Neural crest cell (in vitro differentiated cells): Measurements from ENCODE around the gene NFIC. TPM values are rescaled to one million over a fixed set of nuclear protein-coding genes. Genes with fewer than 3 reads are reported as not detected.

Experiments used
- DNase-seq: peaks from one replicate; pipeline ENCODE4 v3.0.0; 2021; ENCODE audit warnings: low read depth, mixed read lengths, low spot score
- H3K27ac Mint-ChIP-seq: one replicate; pipeline ENCODE4 v1.8.0; 2021; ENCODE audit warnings: mild to moderate bottlenecking, mixed read lengths; ENCODE audit not compliant: unreplicated experiment
- H3K27me3 Mint-ChIP-seq: 2 replicates; pipeline ENCODE4 v1.8.0; 2021; ENCODE audit warnings: low read depth, mild to moderate bottlenecking, mixed read lengths
- H3K36me3 Mint-ChIP-seq: 2 replicates; pipeline ENCODE4 v1.8.0; 2021; ENCODE audit warnings: low read depth, mild to moderate bottlenecking, mixed read lengths
- H3K4me1 Mint-ChIP-seq: 2 replicates; pipeline ENCODE4 v1.8.0; 2021; ENCODE audit warnings: mixed read lengths
- H3K4me3 Mint-ChIP-seq: one replicate; pipeline ENCODE4 v1.8.0; 2021; ENCODE audit warnings: mild to moderate bottlenecking, mixed read lengths
- H3K9me3 Mint-ChIP-seq: 2 replicates; pipeline ENCODE4 v1.8.0; 2021; ENCODE audit warnings: mixed read lengths
- CTCF ChIP-seq: fragments of 200-600 bp; sonication (generic); conservative IDR thresholded peaks from 2 replicates; pipeline ENCODE4 v1.5.0; 2021; ENCODE audit warnings: antibody characterized with exemption, mild to moderate bottlenecking
- total RNA-seq: library from RNA; stranded (reverse); gene quantifications from 2 replicates; pipeline ENCODE4 v1.2.1, GENCODE V29; 2021

NFIC gene
- total RNA-seq, 1 donor from 2014 or later: 4.1 TPM

GRCh38 chr19:3408996-3409345 is 42.6 kb downstream of the NFIC start:
- Mint-ChIP-seq H3K4me3 (no peak overlapping the region), H3K36me3 (no peaks in the 10 kb centered on the region), H3K27me3 (peaks cover 28% of the 10 kb centered on the region), H3K27ac (no peak overlapping the region), H3K9me3 (no peaks in the 10 kb centered on the region), H3K4me1 (no peaks in the 10 kb centered on the region)
- DNase-seq: no peak
- TF ChIP-seq CTCF: no peak

- no peak for TF ChIP-seq CTCF
- Mint-ChIP-seq H3K27ac (no peak overlapping the region), H3K36me3 (no peaks in the 10 kb centered on the region), H3K4me1 (no peaks in the 10 kb centered on the region), H3K27me3 (peaks cover 29% of the 10 kb centered on the region), H3K9me3 (no peaks in the 10 kb centered on the region), H3K4me3 (no peak overlapping the region)
- no peak for DNase-seq
These were observed 43.1 kb downstream of the NFIC start for GRCh38 chr19:3409346-3410064.

GRCh38 chr19:3411636-3412035 is 45.3 kb downstream of the NFIC start:
- Mint-ChIP-seq H3K36me3 (no peaks in the 10 kb centered on the region), H3K27ac (no peak overlapping the region), H3K27me3 (peaks cover 29% of the 10 kb centered on the region), H3K4me3 (no peak overlapping the region), H3K9me3 (no peaks in the 10 kb centered on the region), H3K4me1 (no peaks in the 10 kb centered on the region)
- no peak for DNase-seq
- TF ChIP-seq CTCF: no peak

- no peak overlapping the region for H3K4me3 Mint-ChIP-seq
- no peak for TF ChIP-seq CTCF
- H3K9me3 Mint-ChIP-seq: no peaks in the 10 kb centered on the region
- peaks cover 29% of the 10 kb centered on the region for H3K27me3 Mint-ChIP-seq
- H3K4me1 Mint-ChIP-seq: no peaks in the 10 kb centered on the region
- no peak overlapping the region for H3K27ac Mint-ChIP-seq
- no peak for DNase-seq
- H3K36me3 Mint-ChIP-seq: no peaks in the 10 kb centered on the region
These were observed 45.7 kb downstream of the NFIC start for GRCh38 chr19:3412066-3412465.

GRCh38 chr19:3413796-3414327 is 47.5 kb downstream of the NFIC start:
- H3K4me3 Mint-ChIP-seq: no peak overlapping the region
- TF ChIP-seq CTCF: no peak
- H3K4me1 Mint-ChIP-seq: no peaks in the 10 kb centered on the region
- H3K9me3 Mint-ChIP-seq: no peaks in the 10 kb centered on the region
- H3K36me3 Mint-ChIP-seq: no peaks in the 10 kb centered on the region
- no peak for DNase-seq
- H3K27ac Mint-ChIP-seq: no peak overlapping the region
- H3K27me3 Mint-ChIP-seq: peaks cover 30% of the 10 kb centered on the region
